ENCODE results near the gene LILRB4.

DNA sequence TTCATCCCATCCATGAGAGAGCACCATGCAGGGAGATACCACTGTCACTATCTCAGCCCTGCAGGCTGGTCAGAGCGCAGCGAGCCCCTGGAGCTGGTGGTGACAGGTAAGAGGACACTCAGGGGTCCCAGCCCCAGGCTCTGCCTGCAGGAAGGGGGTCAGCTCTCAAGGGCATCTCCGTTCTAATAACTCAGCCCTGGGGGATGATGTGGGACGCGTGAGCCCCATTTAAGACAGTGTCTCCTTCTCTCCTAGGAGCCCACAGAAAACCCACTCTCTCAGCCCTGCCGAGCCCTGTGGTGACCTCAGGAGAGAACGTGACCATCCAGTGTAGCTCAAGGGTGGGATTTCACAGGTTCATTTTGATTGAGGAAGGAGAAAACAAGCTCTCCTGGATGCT is 46.0 kb downstream of the LILRB4 start:
- no peak for TF ChIP-seq POLR2A (IDR thresholded peaks at IDR 0.05)
- TF ChIP-seq, protein P1, sequence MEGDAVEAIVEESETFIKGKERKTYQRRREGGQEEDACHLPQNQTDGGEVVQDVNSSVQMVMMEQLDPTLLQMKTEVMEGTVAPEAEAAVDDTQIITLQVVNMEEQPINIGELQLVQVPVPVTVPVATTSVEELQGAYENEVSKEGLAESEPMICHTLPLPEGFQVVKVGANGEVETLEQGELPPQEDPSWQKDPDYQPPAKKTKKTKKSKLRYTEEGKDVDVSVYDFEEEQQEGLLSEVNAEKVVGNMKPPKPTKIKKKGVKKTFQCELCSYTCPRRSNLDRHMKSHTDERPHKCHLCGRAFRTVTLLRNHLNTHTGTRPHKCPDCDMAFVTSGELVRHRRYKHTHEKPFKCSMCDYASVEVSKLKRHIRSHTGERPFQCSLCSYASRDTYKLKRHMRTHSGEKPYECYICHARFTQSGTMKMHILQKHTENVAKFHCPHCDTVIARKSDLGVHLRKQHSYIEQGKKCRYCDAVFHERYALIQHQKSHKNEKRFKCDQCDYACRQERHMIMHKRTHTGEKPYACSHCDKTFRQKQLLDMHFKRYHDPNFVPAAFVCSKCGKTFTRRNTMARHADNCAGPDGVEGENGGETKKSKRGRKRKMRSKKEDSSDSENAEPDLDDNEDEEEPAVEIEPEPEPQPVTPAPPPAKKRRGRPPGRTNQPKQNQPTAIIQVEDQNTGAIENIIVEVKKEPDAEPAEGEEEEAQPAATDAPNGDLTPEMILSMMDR (IDR thresholded peaks at IDR 0.05) = no peak

Data from thyroid gland (tissue), 4 donors.